ENCODE measurements around the gene SKI.

DNA sequence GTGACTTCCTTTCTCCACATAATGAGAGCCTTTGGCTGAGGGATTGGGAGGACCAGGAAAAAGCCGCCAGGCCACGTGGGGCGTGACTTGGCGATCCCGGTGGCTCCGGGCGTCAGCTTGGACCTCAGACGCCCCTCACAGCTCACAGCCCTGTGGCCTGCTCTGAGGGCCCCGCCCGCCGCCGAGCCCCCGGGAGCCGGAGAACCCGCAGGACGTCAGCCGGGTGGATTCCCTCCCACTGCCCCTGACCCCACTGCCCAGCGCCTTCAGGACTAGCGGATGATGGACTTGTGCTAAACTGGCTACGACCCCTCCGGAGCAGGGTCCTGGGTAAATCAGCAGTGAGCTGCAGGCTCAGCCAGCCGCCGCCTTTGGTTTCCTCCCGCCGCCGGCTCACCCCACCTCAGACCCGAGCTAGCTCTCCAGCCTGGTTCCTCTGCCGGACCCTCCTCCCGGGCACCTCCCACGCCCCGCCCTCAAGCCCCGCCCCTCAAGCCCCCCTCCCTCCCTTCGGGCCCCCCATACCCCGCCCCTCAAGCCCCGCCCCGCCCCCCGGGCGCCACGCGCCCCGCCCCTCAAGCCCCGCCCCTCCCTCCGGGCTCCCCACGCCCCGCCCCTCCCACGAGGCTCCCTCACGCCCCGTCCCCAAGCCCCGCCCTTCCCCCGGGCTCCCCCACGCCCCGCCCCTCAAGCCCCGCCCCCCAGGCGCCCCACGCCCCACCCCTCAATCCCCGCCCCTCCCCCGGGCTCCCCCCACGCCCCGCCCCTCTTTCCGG is 23.5 kb upstream of the SKI start:
- TF ChIP-seq, protein P1, sequence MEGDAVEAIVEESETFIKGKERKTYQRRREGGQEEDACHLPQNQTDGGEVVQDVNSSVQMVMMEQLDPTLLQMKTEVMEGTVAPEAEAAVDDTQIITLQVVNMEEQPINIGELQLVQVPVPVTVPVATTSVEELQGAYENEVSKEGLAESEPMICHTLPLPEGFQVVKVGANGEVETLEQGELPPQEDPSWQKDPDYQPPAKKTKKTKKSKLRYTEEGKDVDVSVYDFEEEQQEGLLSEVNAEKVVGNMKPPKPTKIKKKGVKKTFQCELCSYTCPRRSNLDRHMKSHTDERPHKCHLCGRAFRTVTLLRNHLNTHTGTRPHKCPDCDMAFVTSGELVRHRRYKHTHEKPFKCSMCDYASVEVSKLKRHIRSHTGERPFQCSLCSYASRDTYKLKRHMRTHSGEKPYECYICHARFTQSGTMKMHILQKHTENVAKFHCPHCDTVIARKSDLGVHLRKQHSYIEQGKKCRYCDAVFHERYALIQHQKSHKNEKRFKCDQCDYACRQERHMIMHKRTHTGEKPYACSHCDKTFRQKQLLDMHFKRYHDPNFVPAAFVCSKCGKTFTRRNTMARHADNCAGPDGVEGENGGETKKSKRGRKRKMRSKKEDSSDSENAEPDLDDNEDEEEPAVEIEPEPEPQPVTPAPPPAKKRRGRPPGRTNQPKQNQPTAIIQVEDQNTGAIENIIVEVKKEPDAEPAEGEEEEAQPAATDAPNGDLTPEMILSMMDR (IDR thresholded peaks at IDR 0.05; ENCODE audit: low read depth, low read length) = no peak
- no peak for TF ChIP-seq EZH2phosphoT487 (IDR thresholded peaks at IDR 0.05; ENCODE audit: low read depth)

All from OCI-LY3 (cell line).